Kidney (tissue), 14 donors: ENCODE results near the gene AHNAK. TPM values are rescaled to one million over a fixed set of nuclear protein-coding genes. Genes with fewer than 3 reads are reported as not detected.

Experiments
- DNase-seq, 5 donors: peaks; one replicate each; pipeline ENCODE4 v3.0.0-alpha.2; 2013 to 2020
- FAIRE-seq: peaks from 2 replicates; lab custom pipeline; 2012; peaks lifted over from hg19 to GRCh38; lab: Jason Lieb, UNC
- H3K27ac ChIP-seq, 2 donors: one replicate each; pipeline ENCODE4 v1.7.0; 2013; ENCODE audit warnings: low read depth in 2 of 2, low read length in 2 of 2, inconsistent platforms in 1 of 2
- H3K27me3 ChIP-seq: one replicate; pipeline ENCODE4 v1.7.1; 2013; ENCODE audit warnings: low read length, inconsistent platforms; ENCODE audit not compliant: control insufficient read depth, insufficient read depth
- H3K36me3 ChIP-seq, 3 donors: one replicate each; pipeline versions ENCODE4 v1.7.0 to v1.7.1; 2013; ENCODE audit warnings: low read length in 3 of 3, control low read depth in 1 of 3, inconsistent platforms in 1 of 3; ENCODE audit not compliant: insufficient read depth in 3 of 3, control insufficient read depth in 2 of 3
- H3K4me1 ChIP-seq, 3 donors: one replicate each; pipeline versions ENCODE4 v1.7.0 to v1.7.1; 2013; ENCODE audit warnings: low read length in 3 of 3, inconsistent platforms in 1 of 3, low read depth in 1 of 3; ENCODE audit not compliant: control insufficient read depth in 2 of 3, insufficient read depth in 2 of 3
- H3K4me3 ChIP-seq, 3 donors: one replicate each; pipeline versions ENCODE4 v1.7.0 to v1.8.1; 2013; ENCODE audit warnings: low read length in 3 of 3, control low read depth in 1 of 3, inconsistent platforms in 1 of 3
- H3K9ac ChIP-seq, 3 donors: one replicate each; pipeline versions ENCODE4 v1.7.0 to v1.7.1; 2013; ENCODE audit warnings: low read length in 3 of 3, control low read depth in 1 of 3, inconsistent platforms in 1 of 3
- H3K9me3 ChIP-seq, 3 donors: one replicate each; pipeline versions ENCODE4 v1.7.0 to v1.7.1; 2013; ENCODE audit warnings: low read length in 3 of 3, control low read depth in 1 of 3, inconsistent platforms in 1 of 3; ENCODE audit not compliant: control insufficient read depth in 2 of 3, insufficient read depth in 1 of 3
- intact Hi-C: fragments of 100-400 bp; cut with DNase I; formaldehyde crosslinking; loops from one replicate; pipeline ENCODE4 v1.11.1; 2022
- polyA plus RNA-seq: library from polyadenylated mRNA; stranded (reverse); fragments of 350-450 nt; fragmentation: Illumina TruSeq; extraction: RNeasy Lipid Tissue Mini Kit (QIAGEN cat#74804); gene quantifications from one replicate; pipeline ENCODE4 v1.2.3, GENCODE V29; 2014; ENCODE audit warnings: low read depth, low replicate concordance; ENCODE audit not compliant: insufficient read depth
- total RNA-seq: library from RNA; stranded (reverse); fragmentation: NEBNext Ultra II Directional; extraction: Animal tissue kit (Norgen Biotek cat#: 25700); gene quantifications from one replicate; pipeline ENCODE4 v1.2.1, GENCODE V29; 2021
- TF ChIP-seq, protein P1 (sequence below): IDR thresholded peaks from 3 replicates; pipeline ENCODE4 v1.5.1; 2012; ENCODE audit warnings: mild to moderate bottlenecking, moderate library complexity, borderline replicate concordance; ENCODE audit not compliant: insufficient read depth; ENCODE audit errors: extremely low read depth
- donor health status: control.
- donor health status: control.
- donor health status: control.
- donor health status: control.
- donor health status: control.
- donor health status: DM: yes; HTN: yes; CAD: no.
- donor health status: Normal renal cell carcinoma (clear cell type).

Gene AHNAK
- total and polyA plus RNA-seq, 2 donors from 2014 or later: 36.6 to 700 TPM

DNA sequence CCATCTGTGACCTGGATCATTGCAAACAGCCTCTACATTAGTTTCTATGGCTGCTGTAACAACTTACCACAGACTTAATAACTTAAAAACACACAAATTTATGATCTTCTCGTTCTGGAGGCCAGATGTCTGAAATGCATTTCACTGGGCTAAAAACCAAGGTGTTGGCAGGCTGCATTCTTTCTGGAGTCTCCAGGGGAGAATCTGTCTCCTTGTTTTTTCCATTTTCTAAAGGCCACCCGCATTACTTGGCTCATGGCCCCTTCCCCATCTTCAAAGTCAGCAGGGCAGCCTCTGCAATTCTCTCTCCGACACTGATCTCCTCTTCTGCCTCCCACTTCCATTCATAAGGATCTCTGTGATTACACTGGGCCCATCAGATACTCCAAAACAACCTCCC is 116.2 kb downstream of the AHNAK start:
- TF ChIP-seq, protein P1, sequence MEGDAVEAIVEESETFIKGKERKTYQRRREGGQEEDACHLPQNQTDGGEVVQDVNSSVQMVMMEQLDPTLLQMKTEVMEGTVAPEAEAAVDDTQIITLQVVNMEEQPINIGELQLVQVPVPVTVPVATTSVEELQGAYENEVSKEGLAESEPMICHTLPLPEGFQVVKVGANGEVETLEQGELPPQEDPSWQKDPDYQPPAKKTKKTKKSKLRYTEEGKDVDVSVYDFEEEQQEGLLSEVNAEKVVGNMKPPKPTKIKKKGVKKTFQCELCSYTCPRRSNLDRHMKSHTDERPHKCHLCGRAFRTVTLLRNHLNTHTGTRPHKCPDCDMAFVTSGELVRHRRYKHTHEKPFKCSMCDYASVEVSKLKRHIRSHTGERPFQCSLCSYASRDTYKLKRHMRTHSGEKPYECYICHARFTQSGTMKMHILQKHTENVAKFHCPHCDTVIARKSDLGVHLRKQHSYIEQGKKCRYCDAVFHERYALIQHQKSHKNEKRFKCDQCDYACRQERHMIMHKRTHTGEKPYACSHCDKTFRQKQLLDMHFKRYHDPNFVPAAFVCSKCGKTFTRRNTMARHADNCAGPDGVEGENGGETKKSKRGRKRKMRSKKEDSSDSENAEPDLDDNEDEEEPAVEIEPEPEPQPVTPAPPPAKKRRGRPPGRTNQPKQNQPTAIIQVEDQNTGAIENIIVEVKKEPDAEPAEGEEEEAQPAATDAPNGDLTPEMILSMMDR: no peak

DNA sequence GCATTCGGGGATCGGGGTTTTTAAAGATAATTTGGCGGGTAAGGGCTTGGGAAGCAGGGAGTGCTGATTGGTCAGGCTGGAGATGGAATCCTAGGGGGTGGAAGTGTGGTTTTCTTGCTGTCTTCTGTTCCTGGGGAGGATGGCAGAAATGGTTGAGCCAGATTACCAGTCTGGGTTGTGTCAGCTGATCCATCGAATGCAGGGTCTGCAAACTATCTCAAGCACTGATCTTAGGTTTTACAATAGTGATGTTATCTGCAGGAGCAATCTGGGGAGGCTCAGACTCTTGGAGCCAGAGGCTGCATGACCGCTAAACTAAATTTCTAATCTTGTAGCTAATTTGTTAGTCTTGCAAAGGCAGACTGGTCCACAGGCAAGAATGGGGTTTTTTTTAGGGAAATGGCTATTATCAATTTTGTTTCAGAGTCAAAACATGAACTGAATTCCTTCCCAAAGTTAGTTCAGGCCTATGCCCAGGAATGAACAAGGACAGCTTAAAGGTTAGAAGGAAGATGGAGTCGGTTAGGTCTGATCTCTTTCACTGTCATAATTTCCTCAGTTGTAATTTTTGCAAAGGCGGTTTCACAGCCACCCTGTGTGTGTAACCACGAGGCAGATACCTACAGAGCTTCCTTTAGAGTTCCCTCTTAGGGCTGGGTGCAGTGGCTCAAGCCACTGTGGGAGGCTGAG is 117.6 kb downstream of the AHNAK start:
- Histone ChIP-seq H3K9me3 (no peaks in the 10 kb centered on the region), H3K4me3 (no peak overlapping the region), H3K27ac (no peak overlapping the region), H3K4me1 (peaks cover 5 to 10% (median 9%) of the 10 kb centered on the region in 3 donors), H3K27me3 (no peaks in the 10 kb centered on the region), H3K9ac (no peak overlapping the region), H3K36me3 (no peaks in the 10 kb centered on the region)
- intact Hi-C loops: loop anchor here (10.0 kb wide), 1 partner anchor 116 kb away; the partner anchor contains the start of gene AHNAK
- DNase-seq (no peak), FAIRE-seq (no peak)
- TF ChIP-seq, protein P1: no peak

More for the DNA sequence above, 116.2 kb downstream of the AHNAK start:
- peaks cover 5 to 13% (median 12%) of the 10 kb centered on the region in 3 donors for H3K4me1 ChIP-seq
- H3K27me3 ChIP-seq: no peaks in the 10 kb centered on the region
- no peak overlapping the region for H3K9ac ChIP-seq
- no peak for FAIRE-seq
- no peaks in the 10 kb centered on the region for H3K9me3 ChIP-seq
- no peak for DNase-seq
- intact Hi-C loops: no loop called here
- H3K27ac ChIP-seq: no peak overlapping the region
- no peaks in the 10 kb centered on the region for H3K36me3 ChIP-seq
- no peak overlapping the region for H3K4me3 ChIP-seq

DNA sequence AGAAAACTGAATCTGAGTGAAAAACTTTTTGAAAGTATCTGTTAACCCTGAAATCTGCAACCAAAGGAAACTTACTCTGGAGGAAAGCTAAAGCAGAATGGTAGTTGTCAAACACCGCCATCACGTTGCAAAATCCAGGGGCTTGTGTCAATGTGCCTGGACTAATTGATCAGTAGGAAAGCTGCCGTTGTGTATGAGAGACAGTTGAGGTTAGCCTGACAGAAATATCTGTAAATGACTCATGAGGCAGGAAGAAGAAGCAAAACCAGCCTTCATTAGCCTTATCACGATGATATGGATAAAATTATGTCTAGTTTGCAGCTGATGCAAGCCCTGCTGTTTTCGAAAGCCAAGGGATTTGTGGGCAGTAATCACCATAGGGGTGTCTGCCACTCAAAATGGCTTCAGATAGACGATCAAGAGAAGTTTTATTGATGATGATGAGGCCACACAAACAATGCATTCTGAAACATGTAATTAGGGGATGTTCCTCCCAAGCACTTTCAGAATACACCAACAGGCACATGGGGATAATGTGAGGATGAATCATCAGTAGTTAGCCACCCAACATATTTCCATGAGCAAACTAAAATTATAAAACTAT is 118.9 kb downstream of the AHNAK start:
- no peaks in the 10 kb centered on the region for H3K27me3 ChIP-seq
- intact Hi-C loops: loop anchor here (10.0 kb wide), 1 partner anchor 117 kb away; the partner anchor contains the start of gene AHNAK
- no peaks in the 10 kb centered on the region for H3K36me3 ChIP-seq
- H3K4me1 ChIP-seq: peaks cover 0 to 6% (median 0%) of the 10 kb centered on the region in 3 donors
- no peak overlapping the region for H3K4me3 ChIP-seq
- no peak for DNase-seq
- no peak overlapping the region for H3K9ac ChIP-seq
- TF ChIP-seq, protein P1: no peak
- no peaks in the 10 kb centered on the region for H3K9me3 ChIP-seq
- FAIRE-seq: no peak
- H3K27ac ChIP-seq: no peak overlapping the region
